ENCODE measurements around the gene EML4.

EML4 gene

DNA sequence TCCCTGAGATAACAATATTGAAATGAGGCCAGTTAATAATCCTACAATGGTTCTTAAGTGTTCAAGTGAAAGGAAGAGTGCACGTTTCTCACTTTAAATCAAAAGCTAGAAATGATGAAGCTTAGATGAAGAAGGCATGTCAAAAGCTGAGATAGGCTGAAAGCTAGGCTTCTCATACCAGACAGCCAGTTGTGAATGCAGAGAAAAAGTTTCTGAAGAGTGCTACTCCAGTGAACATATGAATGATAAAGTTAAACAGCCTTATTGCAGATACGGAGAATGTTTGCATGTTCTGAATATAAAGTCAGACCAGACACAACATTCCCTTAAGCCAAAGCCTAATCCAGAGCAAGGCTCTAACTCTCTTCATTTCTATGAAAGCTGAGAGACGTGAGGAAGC lies 51.4 kb downstream of the EML4 start:
- TF ChIP-seq, protein P1, sequence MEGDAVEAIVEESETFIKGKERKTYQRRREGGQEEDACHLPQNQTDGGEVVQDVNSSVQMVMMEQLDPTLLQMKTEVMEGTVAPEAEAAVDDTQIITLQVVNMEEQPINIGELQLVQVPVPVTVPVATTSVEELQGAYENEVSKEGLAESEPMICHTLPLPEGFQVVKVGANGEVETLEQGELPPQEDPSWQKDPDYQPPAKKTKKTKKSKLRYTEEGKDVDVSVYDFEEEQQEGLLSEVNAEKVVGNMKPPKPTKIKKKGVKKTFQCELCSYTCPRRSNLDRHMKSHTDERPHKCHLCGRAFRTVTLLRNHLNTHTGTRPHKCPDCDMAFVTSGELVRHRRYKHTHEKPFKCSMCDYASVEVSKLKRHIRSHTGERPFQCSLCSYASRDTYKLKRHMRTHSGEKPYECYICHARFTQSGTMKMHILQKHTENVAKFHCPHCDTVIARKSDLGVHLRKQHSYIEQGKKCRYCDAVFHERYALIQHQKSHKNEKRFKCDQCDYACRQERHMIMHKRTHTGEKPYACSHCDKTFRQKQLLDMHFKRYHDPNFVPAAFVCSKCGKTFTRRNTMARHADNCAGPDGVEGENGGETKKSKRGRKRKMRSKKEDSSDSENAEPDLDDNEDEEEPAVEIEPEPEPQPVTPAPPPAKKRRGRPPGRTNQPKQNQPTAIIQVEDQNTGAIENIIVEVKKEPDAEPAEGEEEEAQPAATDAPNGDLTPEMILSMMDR (IDR thresholded peaks at IDR 0.05; ENCODE audit: low read depth, low read length) = no peak
- DNase-seq (ENCODE audit: low read depth in 2 of 2) = no peak
- H3K4me3 ChIP-seq (replicated peaks in 1 of 2; ENCODE audit: low read depth in 2 of 2, low read length in 2 of 2) = no peak overlapping the region

GRCh38 chr2:42223067-42223854 lies 54.1 kb downstream of the EML4 start:
- no peak overlapping the region for H3K4me3 ChIP-seq (replicated peaks in 1 of 2; ENCODE audit: low read depth in 2 of 2, low read length in 2 of 2)
- DNase-seq (ENCODE audit: low read depth in 2 of 2) = no peak
- TF ChIP-seq, protein P1 (IDR thresholded peaks at IDR 0.05; ENCODE audit: low read depth, low read length) = no peak

- TF ChIP-seq, protein P1 (IDR thresholded peaks at IDR 0.05; ENCODE audit: low read depth, low read length) = no peak
- H3K4me3 ChIP-seq (replicated peaks in 1 of 2; ENCODE audit: low read depth in 2 of 2, low read length in 2 of 2) = no peak overlapping the region
- DNase-seq (ENCODE audit: low read depth in 2 of 2) = peak in 1 of 2 donors; percentile 64
These were observed 54.7 kb downstream of the EML4 start for GRCh38 chr2:42223855-42224268.

GRCh38 chr2:42224422-42225067 lies 55.4 kb downstream of the EML4 start:
- peak in 1 of 2 donors; percentile 18 for DNase-seq (ENCODE audit: low read depth in 2 of 2)
- TF ChIP-seq, protein P1 (IDR thresholded peaks at IDR 0.05; ENCODE audit: low read depth, low read length) = no peak
- no peak overlapping the region for H3K4me3 ChIP-seq (replicated peaks in 1 of 2; ENCODE audit: low read depth in 2 of 2, low read length in 2 of 2)

- no peak for DNase-seq (ENCODE audit: low read depth in 2 of 2)
- TF ChIP-seq, protein P1 (IDR thresholded peaks at IDR 0.05; ENCODE audit: low read depth, low read length) = no peak
- H3K4me3 ChIP-seq (replicated peaks in 1 of 2; ENCODE audit: low read depth in 2 of 2, low read length in 2 of 2) = no peak overlapping the region
These were observed 56.4 kb downstream of the EML4 start for GRCh38 chr2:42225573-42225972.

GRCh38 chr2:42227491-42227890 lies 58.3 kb downstream of the EML4 start:
- DNase-seq (ENCODE audit: low read depth in 2 of 2) = no peak
- TF ChIP-seq, protein P1 (IDR thresholded peaks at IDR 0.05; ENCODE audit: low read depth, low read length) = no peak
- no peak overlapping the region for H3K4me3 ChIP-seq (replicated peaks in 1 of 2; ENCODE audit: low read depth in 2 of 2, low read length in 2 of 2)
